ENCODE data around the gene UTF1.

The UTF1 gene

GRCh38 chr10:133237241-133237587 is 7.2 kb downstream of the UTF1 start:
- TF ChIP-seq CTCF (IDR thresholded peaks at IDR 0.05; ENCODE audit: low read depth, low read length, missing control alignments), result no peak
- in situ Hi-C loops (cut with HindIII; ENCODE audit: low sequenced_read_pairs), result no loop called here

GRCh38 chr10:133237588-133238465 is 7.8 kb downstream of the UTF1 start, which contains the start of gene VENTX:
VENTX (plus strand) TSS chr10:133237855; CDS start chr10:133237915, 60 bp downstream.
- no peak within 1 kb of the TSS for H3K4me3 ChIP-seq (ENCODE audit: low read depth, low read length)
- TF ChIP-seq CTCF (IDR thresholded peaks at IDR 0.05; ENCODE audit: low read depth, low read length, missing control alignments), result no peak
- in situ Hi-C loops (cut with HindIII; ENCODE audit: low sequenced_read_pairs), result no loop called here

More at GRCh38 chr10:133237241-133237587, 7.2 kb downstream of the UTF1 start:
- DNase-seq (ENCODE audit: low read depth), result no peak
- no peak overlapping the region for H3K4me3 ChIP-seq (ENCODE audit: low read depth, low read length)

GRCh38 chr10:133238466-133238804 is 8.4 kb downstream of the UTF1 start:
- H3K4me3 ChIP-seq (ENCODE audit: low read depth, low read length), result no peak overlapping the region
- DNase-seq (ENCODE audit: low read depth), result no peak
- in situ Hi-C loops (cut with HindIII; ENCODE audit: low sequenced_read_pairs), result no loop called here
- TF ChIP-seq CTCF (IDR thresholded peaks at IDR 0.05; ENCODE audit: low read depth, low read length, missing control alignments), result no peak

More at GRCh38 chr10:133237588-133238465, 7.8 kb downstream of the UTF1 start, which contains the start of gene VENTX:
- DNase-seq (ENCODE audit: low read depth), result no peak

- DNase-seq (ENCODE audit: low read depth), result no peak
- H3K4me3 ChIP-seq (ENCODE audit: low read depth, low read length), result no peak overlapping the region
- in situ Hi-C loops (cut with HindIII; ENCODE audit: low sequenced_read_pairs), result no loop called here
- TF ChIP-seq CTCF (IDR thresholded peaks at IDR 0.05; ENCODE audit: low read depth, low read length, missing control alignments), result no peak
Measured at GRCh38 chr10:133239990-133240389, 10.0 kb downstream of the UTF1 start.

- no peak for DNase-seq (ENCODE audit: low read depth)
- H3K4me3 ChIP-seq (ENCODE audit: low read depth, low read length), result no peak overlapping the region
- TF ChIP-seq CTCF (IDR thresholded peaks at IDR 0.05; ENCODE audit: low read depth, low read length, missing control alignments), result no peak
- in situ Hi-C loops (cut with HindIII; ENCODE audit: low sequenced_read_pairs), result no loop called here
Measured at GRCh38 chr10:133241501-133242205, 11.6 kb downstream of the UTF1 start.

- H3K4me3 ChIP-seq (ENCODE audit: low read depth, low read length), result no peak overlapping the region
- in situ Hi-C loops (cut with HindIII; ENCODE audit: low sequenced_read_pairs), result no loop called here
- TF ChIP-seq CTCF (IDR thresholded peaks at IDR 0.05; ENCODE audit: low read depth, low read length, missing control alignments), result no peak
- no peak for DNase-seq (ENCODE audit: low read depth)
Measured at GRCh38 chr10:133242611-133243356, 12.8 kb downstream of the UTF1 start.

Measured in astrocyte of the cerebellum (primary cell).